Stimulated activated CD4-positive, alpha-beta T cell treated with anti-CD3 and anti-CD28 coated beads, Interleukin-4, amount 100 ng/mL, for 24 hours (primary cell): ENCODE data around the gene ATAD5.
"Not testable (repeated sequence)": the region's sequence is repeated elsewhere in the genome, so short reads cannot be mapped to it uniquely, and the experiment has no call there.

Source experiments
- DNase-seq: peaks from one replicate; pipeline ENCODE4 v3.0.0-alpha.2; 2020

Gene ATAD5

GRCh38 chr17:30823421-30823820 is 8.3 kb upstream of the ATAD5 start:
- DNase-seq = no peak

- peak; percentile 44 for DNase-seq
Measured at GRCh38 chr17:30824002-30824355, 7.8 kb upstream of the ATAD5 start.

GRCh38 chr17:30824356-30825145 is 7.2 kb upstream of the ATAD5 start, which contains the start of gene CRLF3:
TSS of gene CRLF3 (minus strand) at chr17:30824692. CDS start at chr17:30824651, 41 bp downstream.
- DNase-seq = peak; percentile 88

- no peak for DNase-seq
Measured at GRCh38 chr17:30827082-30827481, 4.7 kb upstream of the ATAD5 start.

GRCh38 chr17:30829022-30829421 is 2.7 kb upstream of the ATAD5 start:
- DNase-seq = no peak

GRCh38 chr17:30831257-30831656 is 509 bp upstream of the ATAD5 start:
- DNase-seq = no peak

GRCh38 chr17:30832438-30833124 is 815 bp downstream of the ATAD5 start:
- no peak for DNase-seq

GRCh38 chr17:30838202-30838807 is 6.5 kb downstream of the ATAD5 start:
- DNase-seq = no peak

GRCh38 chr17:30840771-30841170 is 9.0 kb downstream of the ATAD5 start:
- no peak for DNase-seq

GRCh38 chr17:30848021-30848420 is 16.3 kb downstream of the ATAD5 start:
- no peak for DNase-seq

- DNase-seq = no peak
Measured at GRCh38 chr17:30854146-30854545, 22.4 kb downstream of the ATAD5 start.

- DNase-seq = no peak
Measured at GRCh38 chr17:30858556-30859250, 26.9 kb downstream of the ATAD5 start.

- DNase-seq = no peak
Measured at GRCh38 chr17:30864636-30865035, 32.9 kb downstream of the ATAD5 start.

GRCh38 chr17:30869005-30869404 is 37.2 kb downstream of the ATAD5 start:
- DNase-seq = no peak

- DNase-seq = no peak
Measured at GRCh38 chr17:30886187-30886586, 54.4 kb downstream of the ATAD5 start.

GRCh38 chr17:30894236-30894635 is 62.5 kb downstream of the ATAD5 start:
- no peak for DNase-seq

GRCh38 chr17:30897311-30897710 is 65.5 kb downstream of the ATAD5 start:
- no peak for DNase-seq

- peak; percentile 5 for DNase-seq
Measured at GRCh38 chr17:30905742-30906100, 74.0 kb downstream of the ATAD5 start.

GRCh38 chr17:30906101-30906911 is 74.5 kb downstream of the ATAD5 start, which contains the start of gene TEFM:
TSS of gene TEFM (minus strand) at chr17:30906238. CDS start at chr17:30906198, 40 bp downstream.
- peak; percentile 92 for DNase-seq

GRCh38 chr17:30908717-30909420 is 77.1 kb downstream of the ATAD5 start:
- DNase-seq = no peak

- not testable (repeated sequence) for DNase-seq
Measured at GRCh38 chr17:30910151-30910550, 78.4 kb downstream of the ATAD5 start.

GRCh38 chr17:30913955-30914354 is 82.2 kb downstream of the ATAD5 start:
- DNase-seq = no peak
